Stimulated activated CD8-positive, alpha-beta memory T cell treated with anti-CD3 and anti-CD28 coated beads, Interleukin-12 subunit alpha, Interleukin-12 subunit beta, amount 100 ng/mL, for 24 hours (primary cell): Measurements from ENCODE around the gene TNFRSF21.
"Not testable (repeated sequence)": the region's sequence is repeated elsewhere in the genome, so short reads cannot be mapped to it uniquely, and the experiment has no call there.

Source experiments
- DNase-seq: peaks from one replicate; pipeline ENCODE4 v3.0.0-alpha.2; 2020; ENCODE audit errors: extremely low read depth

TNFRSF21 gene, protein sequence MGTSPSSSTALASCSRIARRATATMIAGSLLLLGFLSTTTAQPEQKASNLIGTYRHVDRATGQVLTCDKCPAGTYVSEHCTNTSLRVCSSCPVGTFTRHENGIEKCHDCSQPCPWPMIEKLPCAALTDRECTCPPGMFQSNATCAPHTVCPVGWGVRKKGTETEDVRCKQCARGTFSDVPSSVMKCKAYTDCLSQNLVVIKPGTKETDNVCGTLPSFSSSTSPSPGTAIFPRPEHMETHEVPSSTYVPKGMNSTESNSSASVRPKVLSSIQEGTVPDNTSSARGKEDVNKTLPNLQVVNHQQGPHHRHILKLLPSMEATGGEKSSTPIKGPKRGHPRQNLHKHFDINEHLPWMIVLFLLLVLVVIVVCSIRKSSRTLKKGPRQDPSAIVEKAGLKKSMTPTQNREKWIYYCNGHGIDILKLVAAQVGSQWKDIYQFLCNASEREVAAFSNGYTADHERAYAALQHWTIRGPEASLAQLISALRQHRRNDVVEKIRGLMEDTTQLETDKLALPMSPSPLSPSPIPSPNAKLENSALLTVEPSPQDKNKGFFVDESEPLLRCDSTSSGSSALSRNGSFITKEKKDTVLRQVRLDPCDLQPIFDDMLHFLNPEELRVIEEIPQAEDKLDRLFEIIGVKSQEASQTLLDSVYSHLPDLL

DNA sequence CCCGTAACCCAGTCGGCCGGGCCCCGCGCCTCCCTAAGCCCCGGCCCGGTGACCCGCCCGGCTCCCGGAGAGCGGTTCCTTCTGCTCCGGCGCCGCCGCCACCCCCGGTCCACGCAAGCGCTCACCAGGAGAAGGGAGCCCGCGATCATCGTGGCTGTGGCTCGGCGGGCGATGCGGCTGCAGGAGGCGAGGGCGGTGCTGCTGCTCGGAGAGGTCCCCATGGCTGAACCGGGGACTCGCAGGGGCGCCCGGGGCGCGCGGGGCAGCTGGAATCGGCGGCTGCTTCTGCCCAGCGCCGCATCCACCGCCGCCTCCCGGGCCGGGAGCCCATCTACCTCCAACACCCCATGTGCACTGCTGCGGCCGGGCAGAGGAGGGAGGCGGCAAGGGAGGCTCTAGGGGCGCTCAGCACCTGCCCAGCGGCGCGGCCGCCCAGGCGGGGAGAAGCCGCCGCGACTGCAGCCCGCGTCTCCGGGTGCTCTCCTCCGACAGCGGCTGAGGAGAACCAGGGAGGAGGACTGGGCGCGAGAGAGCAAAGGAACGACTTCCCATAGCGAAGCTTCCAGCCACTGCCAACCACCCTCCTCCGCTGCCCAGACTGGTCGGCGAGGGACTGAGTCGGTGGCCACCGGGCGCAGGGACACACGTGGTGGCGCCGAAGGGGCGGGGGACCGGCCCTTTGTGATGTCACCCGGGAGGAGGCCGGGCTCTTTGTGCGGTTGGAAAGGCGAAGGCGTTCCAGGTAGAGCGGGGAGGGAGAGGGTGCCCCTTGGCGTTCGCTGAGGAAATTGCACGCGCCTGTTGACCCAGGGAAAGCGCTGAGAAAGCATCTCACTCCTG lies at the start of gene TNFRSF21:
Gene TNFRSF21 (minus strand): TSS at position 615 of the 840 bp plus-strand sequence. CDS start 394 bp downstream, at position 221.
- DNase-seq = peak; percentile 61

DNA sequence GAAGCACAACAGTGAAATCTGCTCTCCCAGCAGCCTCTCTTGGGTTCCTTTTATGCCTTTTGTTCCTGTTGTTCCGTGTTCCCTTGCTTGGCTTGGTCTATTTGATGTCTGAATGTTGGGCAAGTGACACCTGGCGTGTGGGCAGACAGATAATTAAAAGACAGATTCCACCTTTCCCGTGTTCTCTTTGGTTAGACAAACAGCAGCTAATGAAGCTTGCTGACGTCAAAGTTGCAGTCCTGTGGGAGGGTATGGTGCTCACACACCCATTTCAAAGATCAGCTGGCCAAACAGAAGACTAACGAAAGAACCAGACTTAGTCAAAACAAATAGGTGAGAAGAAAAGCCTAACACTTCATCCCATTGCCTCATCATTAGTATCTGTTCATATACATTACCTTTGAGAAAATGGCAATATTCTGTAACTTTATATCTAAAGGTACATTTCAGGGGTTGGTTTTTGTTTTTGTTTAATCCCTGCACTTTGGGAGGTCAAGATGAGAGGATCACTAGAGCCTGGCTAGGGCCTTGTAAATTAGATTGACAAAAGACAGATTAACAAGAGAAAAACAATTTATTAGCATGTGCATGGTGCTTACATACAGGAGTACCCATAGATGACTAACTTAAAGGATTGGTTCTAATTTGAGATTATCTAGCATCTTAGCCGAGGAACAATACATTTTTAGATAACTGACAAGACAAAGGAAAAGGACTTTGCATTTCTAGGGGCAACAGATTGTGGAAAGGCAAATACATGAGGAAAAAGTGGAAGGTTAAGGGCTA lies 48.9 kb upstream of the TNFRSF21 start:
- no peak for DNase-seq

DNA sequence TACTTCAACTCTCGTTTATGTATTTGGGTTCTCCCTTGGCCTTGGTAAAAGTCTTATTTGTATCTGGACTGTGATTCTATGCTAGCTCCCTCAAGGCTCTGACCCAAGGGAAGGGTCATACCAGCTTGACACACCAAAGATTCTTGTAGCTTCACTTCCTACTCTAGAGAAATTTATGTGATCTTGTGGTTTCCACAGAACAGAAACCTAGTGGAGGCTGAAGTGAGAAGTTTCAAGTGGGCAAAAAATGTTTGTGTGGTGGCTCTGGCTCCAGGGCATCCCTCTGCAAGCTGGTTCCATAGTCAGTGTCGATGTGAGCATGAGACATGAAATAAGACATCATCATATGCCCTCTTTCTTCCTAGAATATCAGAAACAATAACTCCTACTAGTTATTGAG lies 48.1 kb upstream of the TNFRSF21 start:
- no peak for DNase-seq

GRCh38 chr6:47355496-47355895 lies 45.8 kb upstream of the TNFRSF21 start:
- DNase-seq = no peak

DNA sequence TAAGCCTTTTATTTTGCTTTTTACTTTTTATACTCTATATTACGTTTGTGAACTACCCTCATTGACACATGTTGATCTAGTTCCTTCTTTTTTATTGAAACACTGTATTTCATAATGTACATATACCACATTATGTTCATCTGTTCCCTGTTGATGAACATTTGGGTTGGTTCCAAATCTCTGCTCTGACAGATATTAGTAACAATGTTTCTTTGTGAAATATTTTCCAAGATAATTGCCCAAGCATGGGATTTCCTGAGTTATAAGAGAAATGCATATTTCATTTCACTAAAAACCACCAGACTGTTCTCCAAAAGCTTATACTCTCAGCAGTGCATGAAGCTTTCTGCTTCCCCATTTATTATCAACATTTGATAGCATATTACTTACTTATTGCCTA lies 44.2 kb upstream of the TNFRSF21 start:
- DNase-seq = no peak

DNA sequence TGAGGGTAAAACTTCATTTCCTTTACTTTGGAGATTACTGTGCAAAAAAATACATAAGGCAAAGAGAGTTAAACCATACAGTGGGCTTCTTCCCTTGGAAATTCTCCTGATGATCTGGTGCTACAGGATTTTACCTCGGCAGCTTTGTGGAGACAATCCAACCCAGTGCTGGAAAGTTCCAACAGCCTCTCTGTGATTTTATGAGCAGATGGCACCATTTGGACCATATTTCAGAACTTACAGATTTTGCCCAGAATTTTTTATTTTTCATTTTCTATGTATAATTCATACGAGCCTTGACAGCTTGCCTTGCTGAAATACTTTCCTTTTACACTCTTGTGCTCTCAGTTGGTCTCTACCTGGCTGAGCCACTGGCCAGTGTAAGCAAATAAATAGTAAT lies 43.3 kb upstream of the TNFRSF21 start:
- DNase-seq = no peak

GRCh38 chr6:47352194-47352920 lies 42.7 kb upstream of the TNFRSF21 start:
- DNase-seq = no peak

DNA sequence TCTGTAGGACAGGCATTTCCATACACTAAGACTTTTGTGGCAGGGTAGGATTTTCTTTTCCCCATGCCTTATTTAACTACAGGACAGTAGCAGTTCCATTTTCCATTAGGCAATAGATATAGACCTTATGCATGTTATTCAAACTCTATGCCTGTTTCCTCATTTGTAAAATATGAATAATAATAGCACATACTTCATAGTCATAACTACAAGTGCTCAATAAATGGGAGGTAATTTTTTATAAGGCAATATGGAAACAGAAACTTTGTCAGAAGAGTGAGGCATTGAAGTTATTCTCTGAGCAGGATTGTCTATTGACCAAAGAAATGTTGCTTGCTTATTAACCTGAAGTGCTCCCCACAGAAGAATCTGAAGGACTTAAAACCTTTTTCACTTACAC lies 41.9 kb upstream of the TNFRSF21 start:
- DNase-seq = no peak

DNA sequence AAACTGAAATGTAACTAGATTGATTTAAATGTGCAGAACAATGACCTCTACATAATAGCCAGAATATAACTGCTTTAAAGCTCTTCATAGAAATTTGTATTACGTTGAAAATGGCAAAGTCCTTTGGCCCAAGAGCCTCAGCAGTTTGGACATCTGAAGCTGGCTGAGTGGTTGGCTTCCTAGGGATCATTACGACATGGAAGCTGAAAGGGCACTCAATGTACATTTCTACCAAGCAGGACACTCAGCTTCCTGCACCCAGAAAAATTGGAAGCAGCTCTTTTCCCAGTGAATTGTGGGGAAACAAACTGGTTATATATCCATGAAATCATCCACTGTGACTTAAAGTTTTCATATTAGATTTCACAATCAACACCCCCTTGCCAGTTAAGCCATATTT lies 40.2 kb upstream of the TNFRSF21 start:
- DNase-seq = no peak

DNA sequence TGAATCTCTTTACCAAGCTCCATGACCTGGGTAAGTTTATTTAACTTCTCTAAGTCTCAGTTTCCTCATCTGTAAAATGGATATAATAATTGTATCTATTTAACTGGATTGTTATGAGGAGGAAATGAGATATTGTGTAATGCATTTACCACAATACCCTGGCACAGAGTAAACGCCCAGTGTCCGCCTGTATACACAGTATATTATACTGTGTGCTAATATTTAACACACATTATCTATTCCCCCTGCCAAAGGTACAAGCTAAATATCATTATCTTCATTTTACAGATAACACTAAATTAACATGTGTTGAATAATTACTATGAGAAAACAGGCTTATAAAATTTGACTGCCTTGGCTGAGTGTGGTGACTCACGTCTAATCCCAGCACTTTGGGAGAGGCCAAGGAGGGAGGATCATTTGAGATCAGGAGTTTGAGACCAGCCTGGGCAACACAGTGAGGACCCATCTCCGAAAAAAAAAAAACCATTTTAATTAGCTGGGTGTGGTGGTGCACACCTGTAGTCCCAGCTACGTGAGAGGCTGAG lies 38.7 kb upstream of the TNFRSF21 start:
- no peak for DNase-seq

- no peak for DNase-seq
These were observed 36.1 kb upstream of the TNFRSF21 start for GRCh38 chr6:47345761-47346160.

GRCh38 chr6:47344022-47344421 lies 34.3 kb upstream of the TNFRSF21 start:
- DNase-seq = no peak

- no peak for DNase-seq
These were observed 33.9 kb upstream of the TNFRSF21 start for GRCh38 chr6:47343600-47343999.

- no peak for DNase-seq
These were observed 33.1 kb upstream of the TNFRSF21 start for GRCh38 chr6:47342824-47343223.

DNA sequence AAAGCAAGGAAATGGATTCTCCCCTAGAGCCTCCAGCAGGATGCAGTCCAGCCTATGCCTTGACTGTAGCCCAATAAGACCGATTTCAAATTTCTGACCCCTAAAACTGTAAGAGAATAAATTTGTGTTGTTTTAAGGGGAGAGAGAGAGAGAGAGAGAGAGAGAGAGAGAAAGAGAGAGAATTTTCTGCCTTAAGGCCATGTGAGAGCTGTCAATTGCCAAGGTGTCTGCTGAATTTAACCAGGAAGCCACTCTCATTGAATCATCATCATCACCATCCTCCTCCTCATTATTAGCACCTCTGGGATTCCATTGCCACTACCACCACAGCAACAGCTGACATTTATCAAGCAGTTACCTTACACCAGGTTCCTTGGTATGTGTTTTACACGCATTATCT lies 27.8 kb upstream of the TNFRSF21 start:
- DNase-seq = no peak

DNA sequence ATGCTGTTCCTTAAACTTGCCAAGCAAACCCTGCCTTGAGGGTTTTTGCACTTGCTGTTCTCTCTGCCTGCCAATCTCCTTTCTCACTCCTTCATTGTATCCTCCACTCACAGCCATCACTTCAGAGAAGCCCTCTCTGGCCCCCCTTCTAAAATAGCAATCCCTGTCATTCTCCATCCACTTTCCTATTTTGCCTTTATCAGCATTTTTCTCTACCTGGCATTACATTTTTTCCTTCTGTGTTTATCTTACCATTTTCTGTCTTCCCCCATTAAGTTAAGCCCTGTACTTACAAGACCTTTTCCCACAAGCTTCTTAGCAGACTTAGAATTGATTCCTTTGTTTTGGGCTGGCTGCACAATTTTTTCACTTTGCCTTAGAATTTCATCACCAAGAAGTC lies 26.6 kb upstream of the TNFRSF21 start:
- DNase-seq = no peak

DNA sequence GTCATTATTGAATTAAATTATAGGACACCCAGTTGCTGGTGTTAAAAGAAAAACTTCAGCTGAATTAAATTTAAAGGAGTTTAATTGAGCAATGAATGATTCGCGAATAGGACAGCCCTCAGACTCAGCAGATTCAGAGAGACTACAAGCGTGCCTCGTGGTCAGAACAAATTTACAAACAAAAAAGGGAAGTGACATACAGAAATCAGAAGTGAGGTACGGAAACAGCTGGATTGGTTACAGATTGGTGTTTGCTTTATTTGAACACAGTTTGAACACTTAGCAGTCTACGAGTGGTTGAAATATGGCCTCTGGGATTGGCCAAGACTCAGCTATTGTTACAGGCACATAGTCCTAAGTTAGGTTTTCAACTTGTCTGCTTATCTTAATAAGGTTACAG lies 25.8 kb upstream of the TNFRSF21 start:
- no peak for DNase-seq

DNA sequence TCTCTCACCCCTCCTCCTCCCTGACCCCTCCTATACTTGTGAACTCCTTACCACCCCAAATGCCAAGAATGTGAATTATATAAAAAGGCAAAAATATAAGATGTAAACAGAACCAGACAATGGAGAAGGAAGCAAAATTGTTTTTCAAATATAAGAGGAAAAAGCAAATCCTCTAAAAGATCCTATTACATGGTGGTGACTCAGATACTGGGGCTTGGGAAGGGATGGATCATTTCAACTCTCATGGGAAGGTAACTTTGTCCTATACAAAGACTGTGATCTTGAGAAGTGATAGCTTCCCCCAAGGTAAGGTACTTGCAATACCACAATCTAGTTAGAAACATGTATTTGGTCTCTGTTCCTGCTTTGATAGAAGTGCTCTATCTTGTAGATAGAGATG lies 24.6 kb upstream of the TNFRSF21 start:
- no peak for DNase-seq

DNA sequence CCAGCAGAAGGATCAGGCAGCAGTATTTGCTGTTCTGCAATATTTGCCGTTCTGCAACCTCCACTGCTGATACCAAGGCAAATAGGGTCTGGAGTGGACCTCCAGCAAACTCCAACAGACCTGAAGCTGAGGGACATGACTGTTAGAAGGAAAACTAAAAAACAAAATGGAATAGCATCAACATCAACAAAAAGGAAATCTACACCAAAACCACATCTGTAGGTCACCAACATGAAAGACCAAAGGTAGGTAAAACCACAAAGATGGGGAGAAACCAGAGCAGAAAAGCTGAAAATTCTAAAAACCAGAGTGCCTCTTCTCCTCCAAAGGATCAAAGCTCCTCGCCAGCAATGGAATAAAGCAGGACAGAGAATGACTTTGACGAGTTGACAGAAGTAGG lies 18.9 kb upstream of the TNFRSF21 start:
- DNase-seq = not testable (repeated sequence)

DNA sequence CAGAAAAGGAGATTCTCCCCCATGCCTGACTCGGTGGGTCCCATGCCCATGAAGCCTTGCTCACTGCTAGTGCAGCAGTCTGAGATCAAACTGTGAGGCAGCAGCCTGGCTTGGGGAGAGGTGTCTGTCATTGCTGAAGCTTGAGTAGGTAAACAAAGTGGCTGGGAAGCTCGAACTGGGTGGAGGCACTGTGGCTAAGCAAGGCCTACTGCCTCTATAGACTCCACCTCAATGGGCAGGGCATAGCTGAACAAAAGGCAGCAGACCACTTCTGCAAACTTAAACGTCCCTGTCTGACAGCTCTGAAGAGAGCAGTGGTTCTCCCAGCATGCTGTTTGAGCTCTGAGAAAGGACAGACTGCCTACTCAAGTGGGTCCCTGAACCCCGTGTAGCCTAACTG lies 18.4 kb upstream of the TNFRSF21 start:
- not testable (repeated sequence) for DNase-seq

GRCh38 chr6:47323887-47324286 lies 14.2 kb upstream of the TNFRSF21 start:
- no peak for DNase-seq
